HG03571 (cell line): ENCODE results near the gene NCOA3.
"Not testable (repeated sequence)": the region's sequence is repeated elsewhere in the genome, so short reads cannot be mapped to it uniquely, and the experiment has no call there.

Experiments used
- ATAC-seq: cut with Tn5 transposase; IDR thresholded peaks from one replicate; pipeline ENCODE4 v1.9.1; 2021; ENCODE audit not compliant: unreplicated experiment

The NCOA3 gene

DNA sequence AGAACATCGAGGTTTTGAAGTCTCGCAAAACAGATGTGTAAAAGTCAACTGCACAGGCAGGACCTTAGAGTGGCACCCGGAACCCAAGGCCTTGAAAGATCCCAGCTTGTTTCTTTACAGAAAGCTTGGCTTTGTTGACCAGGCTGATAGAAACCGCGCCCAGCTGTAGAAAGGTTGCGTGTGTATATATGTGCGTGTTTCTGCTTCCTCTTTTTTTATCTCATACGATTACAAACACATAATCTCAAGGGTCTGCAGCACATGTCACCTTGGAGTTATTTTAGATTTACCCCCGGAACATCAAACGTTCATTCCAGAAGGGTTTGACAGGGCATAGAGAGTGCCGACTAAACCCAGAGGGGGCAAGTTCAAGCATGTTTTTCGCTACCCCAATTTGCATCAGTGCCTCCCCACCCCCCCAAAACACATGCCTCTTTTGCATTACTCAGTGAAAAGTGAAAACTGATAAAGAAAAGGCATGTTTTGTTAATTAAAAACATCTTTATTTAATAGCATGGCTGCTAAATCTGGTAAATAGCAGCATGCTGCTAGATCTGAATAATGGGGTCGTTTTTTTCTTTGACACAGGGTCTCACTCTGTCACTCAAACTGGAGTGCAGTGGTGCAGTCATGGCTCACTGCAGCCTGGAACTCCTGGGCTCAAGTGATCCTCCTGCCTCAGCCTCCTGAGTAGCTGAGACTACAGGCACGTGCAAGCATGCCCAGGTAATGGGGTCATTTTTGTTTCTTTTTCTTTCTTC lies 33.2 kb upstream of the NCOA3 start:
- ATAC-seq: peak; percentile 48

DNA sequence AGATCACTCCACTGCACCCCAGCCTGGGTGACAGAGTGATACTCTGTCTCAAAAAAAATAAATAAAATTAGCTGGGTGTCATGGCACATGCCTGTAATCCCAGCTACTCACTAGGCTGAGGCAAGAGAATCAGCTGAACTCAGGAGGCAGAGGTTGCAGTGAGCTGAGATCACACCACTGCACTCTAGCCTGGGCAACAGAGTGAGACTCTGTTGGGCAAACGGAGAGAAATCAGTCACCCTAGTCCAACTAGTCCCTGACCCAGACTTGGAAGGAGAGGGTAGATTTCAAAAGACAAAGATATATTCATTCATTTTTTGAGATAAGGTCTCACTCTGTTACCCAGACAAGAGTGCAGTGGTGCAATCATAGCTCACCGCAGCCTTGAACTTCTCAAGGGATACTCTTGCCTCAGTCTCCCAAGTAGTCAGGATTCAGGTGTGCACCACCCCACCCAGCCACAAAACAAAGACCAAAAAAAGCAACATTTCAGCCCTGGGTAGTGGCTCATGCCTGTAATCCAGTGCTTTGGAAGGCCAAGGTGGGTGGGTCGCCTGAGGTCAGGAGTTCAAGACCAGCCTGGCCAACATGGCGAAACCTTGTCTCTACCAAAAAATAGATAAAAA lies 26.2 kb upstream of the NCOA3 start:
- no peak for ATAC-seq

GRCh38 chr20:47476452-47476851 lies 25.2 kb upstream of the NCOA3 start:
- no peak for ATAC-seq

DNA sequence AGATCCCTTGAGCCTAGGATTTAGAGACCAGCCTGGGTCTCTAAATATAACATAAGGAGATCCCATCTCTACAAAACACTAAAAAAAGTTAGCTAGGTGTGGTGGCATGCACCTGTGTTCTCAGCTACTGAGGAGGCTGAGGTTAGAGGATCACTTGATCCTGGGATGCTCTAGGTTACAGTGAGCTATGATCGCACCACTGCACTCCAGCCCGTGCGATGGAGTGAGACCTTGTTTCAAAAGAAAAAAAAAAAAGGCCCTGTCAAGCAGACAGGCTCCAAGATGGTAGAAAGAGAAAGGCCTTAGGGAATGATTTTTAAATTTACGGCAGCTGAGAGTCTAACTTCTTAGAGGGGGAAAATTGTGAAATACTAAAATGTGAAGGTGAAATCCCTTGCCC lies 22.6 kb upstream of the NCOA3 start:
- ATAC-seq: no peak

DNA sequence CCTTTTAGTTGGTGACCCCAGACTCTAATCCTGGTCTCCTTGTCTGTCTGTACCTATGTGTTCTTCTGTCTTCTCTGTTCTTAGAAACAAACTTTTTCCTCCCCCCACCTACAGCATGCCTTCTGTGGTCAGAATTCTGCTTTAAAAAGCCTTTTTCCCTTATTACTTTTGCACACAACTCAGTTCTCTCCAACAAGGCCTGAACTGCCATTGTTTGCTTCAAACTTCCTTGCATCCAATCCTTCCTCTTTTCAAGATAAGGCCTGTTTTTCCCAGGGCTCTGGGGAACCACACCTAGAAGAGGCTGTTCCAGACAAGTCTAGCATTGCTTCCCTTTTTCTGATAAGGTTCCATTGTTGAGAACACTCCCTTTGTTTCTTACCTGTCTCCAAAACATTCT lies 22.2 kb upstream of the NCOA3 start:
- no peak for ATAC-seq

- ATAC-seq: no peak
Observed at GRCh38 chr20:47480239-47480638, 21.4 kb upstream of the NCOA3 start.

GRCh38 chr20:47480705-47481104 lies 21.0 kb upstream of the NCOA3 start:
- no peak for ATAC-seq

DNA sequence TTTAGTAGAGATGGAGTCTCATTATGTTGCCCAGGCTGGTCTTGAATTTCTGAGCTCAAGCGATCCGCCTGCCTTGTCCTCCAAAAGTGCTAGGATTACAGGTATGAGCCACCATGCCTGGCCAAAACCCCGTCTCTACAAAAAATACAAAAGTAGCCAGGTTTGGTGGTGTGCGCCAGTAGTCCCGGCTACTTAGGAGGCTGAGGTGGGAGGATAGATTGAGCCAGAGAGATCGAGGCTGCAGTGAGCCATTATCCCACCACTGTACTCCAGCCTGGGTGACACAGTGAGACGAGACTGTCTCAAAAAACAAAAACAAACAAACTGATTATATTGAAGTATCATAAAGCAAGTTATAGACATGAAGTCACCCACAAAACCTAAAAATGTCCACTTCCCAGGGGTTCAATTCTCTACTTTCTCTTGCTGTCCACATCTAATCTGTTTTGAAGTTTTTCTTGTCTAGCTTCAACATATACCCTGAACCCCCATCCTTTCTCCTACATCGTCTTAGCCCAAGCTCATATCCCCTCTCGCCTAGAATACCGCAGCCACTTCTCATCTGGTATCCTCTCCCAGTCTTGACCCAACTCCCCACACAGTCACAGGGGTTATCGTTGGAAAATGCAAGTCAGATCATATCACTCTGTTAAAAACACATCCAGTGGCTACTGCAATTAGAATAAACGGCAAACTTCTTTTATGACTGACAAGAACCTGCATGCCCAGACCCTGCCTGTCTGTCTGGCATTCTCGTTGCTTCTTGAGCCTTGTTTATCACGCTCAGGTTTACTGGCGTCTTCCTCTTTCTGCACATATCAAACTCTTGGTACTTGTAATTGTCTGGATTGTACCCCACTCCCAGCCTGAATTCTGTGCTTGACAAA lies 20.1 kb upstream of the NCOA3 start:
- ATAC-seq: no peak

- no peak for ATAC-seq
Observed at GRCh38 chr20:47482705-47483104, 19.0 kb upstream of the NCOA3 start.

- no peak for ATAC-seq
Observed at GRCh38 chr20:47484303-47484702, 17.4 kb upstream of the NCOA3 start.

DNA sequence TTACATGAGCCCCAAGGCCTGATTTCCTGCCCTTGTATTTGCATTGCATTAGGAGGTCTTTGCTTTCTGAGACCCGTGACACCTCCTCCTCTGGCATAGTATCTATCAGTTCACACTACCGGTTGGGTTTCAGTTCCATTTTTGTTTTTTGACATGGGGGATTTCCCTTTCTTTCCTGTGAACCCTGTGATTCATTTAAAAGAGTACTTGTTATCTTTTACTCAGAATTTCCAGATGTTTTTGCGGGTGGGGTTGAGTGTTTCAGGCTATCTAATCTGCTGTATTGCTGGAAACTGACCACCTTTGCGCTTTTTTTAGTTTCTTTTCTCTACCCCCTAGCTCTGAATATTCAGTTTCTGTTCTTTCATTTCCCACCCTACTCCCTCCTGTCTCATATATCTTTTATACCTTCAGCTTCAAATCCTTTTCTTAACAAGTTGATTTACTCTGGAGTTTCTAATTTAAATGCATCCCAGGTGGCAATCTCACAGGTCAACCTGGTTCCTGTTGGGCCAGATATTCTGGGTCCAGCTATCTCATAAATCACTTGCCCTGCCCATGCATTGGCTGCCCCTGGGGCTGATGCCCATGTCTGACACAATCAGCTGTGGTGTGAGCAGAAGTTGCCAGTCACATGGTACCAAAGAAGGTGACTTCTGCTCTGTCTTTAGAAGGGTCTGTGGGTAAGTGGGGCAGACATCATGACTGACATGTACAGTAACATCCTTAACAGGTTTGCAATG lies 14.3 kb upstream of the NCOA3 start:
- ATAC-seq: peak; percentile 59

- ATAC-seq: no peak
Observed at GRCh38 chr20:47489448-47489872, 12.2 kb upstream of the NCOA3 start.

DNA sequence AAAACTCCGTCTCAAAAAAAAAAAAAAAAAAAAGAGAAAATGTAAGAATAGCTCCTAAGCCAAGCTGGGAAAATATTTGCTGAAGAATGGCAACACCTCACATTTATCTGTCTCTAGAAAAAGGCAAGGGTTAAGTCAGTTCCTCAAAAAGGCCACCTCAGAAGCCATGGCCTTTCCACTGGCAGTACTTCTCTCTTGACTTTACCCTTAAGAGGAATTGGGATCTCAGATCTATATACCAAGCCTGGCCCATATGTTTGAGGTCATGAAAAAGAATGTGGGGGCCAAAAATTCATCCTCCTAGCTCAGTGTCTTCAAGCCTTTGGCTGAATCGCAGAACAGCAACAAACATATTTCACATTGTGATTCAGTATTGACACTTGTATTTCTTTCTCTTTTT lies 10.9 kb upstream of the NCOA3 start:
- ATAC-seq: no peak

- no peak for ATAC-seq
Observed at GRCh38 chr20:47492284-47492683, 9.4 kb upstream of the NCOA3 start.

DNA sequence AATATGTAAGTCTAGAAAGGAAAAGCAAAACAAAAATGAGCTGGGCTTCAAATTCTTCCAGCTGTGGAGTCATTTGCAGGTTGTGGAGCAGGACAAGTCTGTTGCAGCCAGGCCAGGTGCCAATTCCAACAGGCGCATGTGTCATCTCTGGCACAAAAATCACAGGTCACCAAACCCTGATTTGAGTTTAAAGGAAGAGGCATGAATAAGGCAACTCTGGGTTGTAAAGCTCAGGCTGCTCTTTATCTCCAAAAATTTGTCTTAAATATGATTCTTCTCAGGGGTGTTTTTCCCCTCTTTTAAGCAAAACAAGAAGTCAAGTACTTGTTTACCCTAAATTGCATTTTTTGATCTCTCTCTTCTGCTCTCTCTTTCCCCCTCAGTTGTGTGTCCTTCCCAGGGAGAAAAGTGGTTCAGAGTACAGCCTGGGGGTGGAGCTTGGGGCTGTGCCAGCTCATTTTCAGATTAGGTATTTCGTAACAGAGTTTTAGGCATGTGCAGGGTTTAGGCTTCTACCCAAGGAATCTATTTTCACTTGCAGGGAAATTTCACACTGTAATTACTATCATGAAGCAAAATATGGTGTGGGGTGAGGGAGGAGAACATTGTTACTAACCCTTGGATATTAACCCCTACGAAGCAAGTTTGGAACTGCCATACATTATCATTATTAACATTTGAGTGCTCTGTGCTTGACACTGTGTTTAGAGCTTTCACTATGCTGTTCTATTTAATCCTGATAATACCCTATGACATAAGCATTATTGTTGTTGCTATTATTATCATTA lies 8.3 kb upstream of the NCOA3 start:
- ATAC-seq: no peak

GRCh38 chr20:47493963-47494293 lies 7.8 kb upstream of the NCOA3 start:
- no peak for ATAC-seq

DNA sequence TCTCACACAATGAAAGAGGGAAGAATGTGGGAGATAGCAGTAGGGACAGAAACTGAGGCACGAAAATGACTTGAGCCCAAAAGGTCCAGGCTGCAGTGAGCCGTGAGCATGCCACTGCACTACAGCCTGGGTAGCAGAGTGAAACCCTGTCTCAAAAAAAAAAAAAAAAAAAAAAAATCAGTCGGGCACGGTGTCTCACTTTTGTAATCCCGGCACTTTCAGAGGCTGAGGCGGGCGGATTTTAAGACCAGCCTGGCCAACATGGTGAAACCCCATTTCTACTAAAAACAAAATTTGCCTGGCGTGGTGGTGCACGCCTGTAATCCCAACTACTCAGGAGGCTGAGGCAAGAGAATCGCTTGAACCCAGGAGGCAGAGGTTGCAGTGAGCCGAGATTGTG lies 7.1 kb upstream of the NCOA3 start:
- not testable (repeated sequence) for ATAC-seq

GRCh38 chr20:47496118-47496517 lies 5.6 kb upstream of the NCOA3 start:
- no peak for ATAC-seq

GRCh38 chr20:47498606-47499005 lies 3.1 kb upstream of the NCOA3 start:
- ATAC-seq: no peak

DNA sequence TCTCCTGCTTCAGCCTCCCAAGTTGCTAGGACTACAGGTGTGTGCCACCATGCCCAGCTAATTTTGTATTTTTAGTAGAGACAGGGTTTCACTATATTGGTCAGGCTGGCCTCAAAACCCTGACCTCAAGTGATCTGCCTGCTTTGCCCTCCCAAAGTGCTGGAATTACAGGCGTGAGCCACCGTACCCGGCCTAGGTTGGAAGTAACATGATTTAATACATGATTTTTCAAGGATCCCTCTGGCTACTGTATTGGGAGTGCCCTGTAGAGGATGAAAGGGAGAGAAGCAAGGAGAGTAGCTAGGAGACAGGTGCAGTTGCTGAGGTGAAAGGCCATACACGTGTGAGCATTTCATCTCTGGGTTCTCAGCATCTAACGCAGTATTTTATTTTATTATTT lies 2.6 kb upstream of the NCOA3 start:
- ATAC-seq: no peak
